Skin of body (tissue), 2 donors: ENCODE measurements around the gene METTL21C. TPM values are rescaled to one million over a fixed set of nuclear protein-coding genes. Genes with fewer than 3 reads are reported as not detected.

Experiments used
- DNase-seq: peaks from one replicate; lab custom pipeline; 2025; lab: John Stamatoyannopoulos, UW
- total RNA-seq: library from RNA; depleted of rRNA; stranded (reverse); fragments of >200 nt; gene quantifications from one replicate; pipeline ENCODE4 v1.2.3, GENCODE V29; 2014

The METTL21C gene
- total RNA-seq, 1 donor from 2014 or later: 3.0 TPM

- DNase-seq: no peak
Measured at GRCh38 chr13:102697929-102698648, 3.2 kb upstream of the METTL21C start.

GRCh38 chr13:102697264-102697663 is 2.4 kb upstream of the METTL21C start:
- no peak for DNase-seq

GRCh38 chr13:102696465-102696864 is 1.6 kb upstream of the METTL21C start:
- no peak for DNase-seq

- no peak for DNase-seq
Measured at GRCh38 chr13:102693776-102694175, 1.1 kb downstream of the METTL21C start.

GRCh38 chr13:102693250-102693649 is 1.6 kb downstream of the METTL21C start:
- DNase-seq: no peak

GRCh38 chr13:102692491-102692826 is 2.4 kb downstream of the METTL21C start:
- DNase-seq: no peak

- no peak for DNase-seq
Measured at GRCh38 chr13:102690883-102691282, 4.0 kb downstream of the METTL21C start.

- no peak for DNase-seq
Measured at GRCh38 chr13:102688306-102688973, 6.4 kb downstream of the METTL21C start.

- no peak for DNase-seq
Measured at GRCh38 chr13:102687520-102687919, 7.3 kb downstream of the METTL21C start.

GRCh38 chr13:102686024-102686423 is 8.8 kb downstream of the METTL21C start:
- DNase-seq: no peak

GRCh38 chr13:102683637-102684036 is 11.2 kb downstream of the METTL21C start:
- peak; percentile 50 for DNase-seq

GRCh38 chr13:102682727-102683126 is 12.1 kb downstream of the METTL21C start:
- DNase-seq: no peak

GRCh38 chr13:102682211-102682610 is 12.6 kb downstream of the METTL21C start:
- no peak for DNase-seq

- no peak for DNase-seq
Measured at GRCh38 chr13:102680842-102681740, 13.8 kb downstream of the METTL21C start.

- no peak for DNase-seq
Measured at GRCh38 chr13:102680133-102680717, 14.6 kb downstream of the METTL21C start.

- no peak for DNase-seq
Measured at GRCh38 chr13:102679449-102680132, 15.3 kb downstream of the METTL21C start.

GRCh38 chr13:102678339-102679107 is 16.3 kb downstream of the METTL21C start:
- DNase-seq: no peak

- no peak for DNase-seq
Measured at GRCh38 chr13:102677122-102677521, 17.7 kb downstream of the METTL21C start.

- no peak for DNase-seq
Measured at GRCh38 chr13:102675115-102675514, 19.7 kb downstream of the METTL21C start.

- no peak for DNase-seq
Measured at GRCh38 chr13:102670130-102670529, 24.7 kb downstream of the METTL21C start.
